Measurements from ENCODE around the gene KCNIP4.

KCNIP4 gene

GRCh38 chr4:21474195-21474594 is 474.4 kb downstream of the KCNIP4 start:
- DNase-seq (ENCODE audit: low read depth in 1 of 2, low spot score in 1 of 2): no peak

DNA sequence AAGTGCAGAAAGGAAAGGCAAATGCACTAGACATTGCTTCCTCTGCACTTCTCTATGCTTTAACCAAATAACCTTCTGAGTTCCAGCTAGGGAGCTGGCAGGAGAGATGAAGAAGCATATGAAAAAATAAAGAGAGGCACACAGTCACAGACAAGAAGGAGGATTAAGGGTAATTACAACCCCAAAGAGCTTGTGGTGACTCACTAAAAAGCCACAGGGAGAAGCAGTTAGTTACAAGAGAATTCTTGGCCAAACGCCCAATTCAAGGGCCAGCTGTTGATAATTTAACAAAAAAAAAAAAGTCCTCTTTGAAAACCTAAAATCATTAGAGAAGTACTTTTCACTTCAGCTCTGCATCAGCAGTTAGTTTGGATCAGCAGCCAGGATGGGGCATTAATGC is 478.0 kb downstream of the KCNIP4 start:
- DNase-seq (ENCODE audit: low read depth in 1 of 2, low spot score in 1 of 2): no peak

DNA sequence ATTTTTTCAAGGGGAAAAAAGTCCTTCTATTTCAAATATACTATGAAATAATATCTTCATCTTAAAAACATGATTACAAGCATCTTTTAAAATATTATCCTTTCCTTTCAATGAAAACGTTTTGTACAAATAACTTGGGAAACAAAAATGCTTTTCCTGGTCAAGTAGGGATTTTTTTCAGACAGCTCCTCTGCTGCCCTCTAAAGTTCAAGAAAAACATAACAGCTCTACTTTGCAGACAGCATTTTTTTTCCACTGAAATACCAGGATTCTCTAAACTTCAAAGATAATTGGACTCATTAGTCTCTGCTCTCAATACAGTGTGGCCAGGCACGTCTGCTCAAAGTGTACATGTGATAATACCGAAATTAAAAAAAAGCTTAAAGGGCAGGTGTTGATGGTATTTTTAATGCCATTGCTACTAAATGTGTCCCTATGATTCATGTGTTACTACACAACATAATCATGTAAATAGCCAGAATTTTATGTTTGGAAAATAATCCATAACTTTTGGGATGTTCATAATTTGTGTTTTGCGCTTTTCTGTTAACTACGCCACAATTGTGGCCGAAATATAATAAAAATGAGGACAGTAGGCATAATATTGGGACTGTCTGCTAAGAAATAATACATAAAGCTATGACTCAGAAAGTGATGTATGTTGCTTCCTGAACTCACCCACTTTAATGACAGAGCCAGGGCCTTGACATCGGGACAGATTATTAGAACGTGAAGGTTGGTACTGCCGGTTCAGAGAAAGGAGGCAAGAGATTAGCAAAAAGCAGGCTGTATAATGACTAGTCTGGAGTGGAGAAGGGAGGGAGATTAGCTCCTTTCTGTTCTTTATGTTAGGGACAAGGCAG is 478.9 kb downstream of the KCNIP4 start:
- no peak for DNase-seq (ENCODE audit: low read depth in 1 of 2, low spot score in 1 of 2)

DNA sequence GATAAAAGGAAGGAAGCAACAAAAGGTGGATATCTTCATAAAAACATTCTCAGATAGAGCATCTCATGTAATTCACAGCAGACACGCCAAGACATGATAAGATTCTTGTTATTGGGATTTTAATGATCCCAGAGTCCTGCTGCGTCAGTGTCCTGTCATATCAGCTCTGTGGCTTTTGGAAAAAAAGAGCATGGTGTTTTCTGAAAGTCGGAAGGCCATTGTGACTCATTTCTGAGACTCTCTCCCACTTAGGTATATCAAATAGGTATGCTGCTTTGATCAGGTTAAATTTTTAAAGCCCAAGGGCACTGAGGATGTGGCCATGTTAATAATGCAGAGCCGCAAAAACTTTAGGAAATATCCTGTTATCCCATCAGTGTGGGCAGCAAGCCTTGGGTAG is 481.0 kb downstream of the KCNIP4 start:
- no peak for DNase-seq (ENCODE audit: low read depth in 1 of 2, low spot score in 1 of 2)

- no peak for DNase-seq (ENCODE audit: low read depth in 1 of 2, low spot score in 1 of 2)
These were observed 491.3 kb downstream of the KCNIP4 start for GRCh38 chr4:21457086-21457840.

DNA sequence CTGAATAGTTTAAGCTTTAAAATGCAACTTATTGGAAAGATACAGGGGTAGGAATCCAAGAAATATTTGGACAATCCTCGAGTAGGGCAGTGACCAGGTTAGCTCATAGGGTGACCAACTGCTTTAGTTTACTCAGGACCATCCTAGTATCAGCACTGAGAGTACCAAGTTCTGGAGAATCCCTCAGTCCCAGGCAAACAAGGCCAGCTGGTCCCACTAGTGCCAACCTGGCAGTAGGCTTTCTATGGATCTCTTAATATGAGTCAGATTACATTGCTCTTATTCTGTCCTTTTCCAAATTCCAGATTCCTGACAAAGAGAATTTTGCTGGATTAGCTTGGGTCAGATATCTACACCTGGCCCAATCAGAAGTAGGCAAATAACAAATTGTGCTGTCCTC is 493.7 kb downstream of the KCNIP4 start:
- DNase-seq (ENCODE audit: low read depth in 1 of 2, low spot score in 1 of 2): no peak

- no peak for DNase-seq (ENCODE audit: low read depth in 1 of 2, low spot score in 1 of 2)
These were observed 494.4 kb downstream of the KCNIP4 start for GRCh38 chr4:21454201-21454600.

- DNase-seq (ENCODE audit: low read depth in 1 of 2, low spot score in 1 of 2): no peak
These were observed 495.6 kb downstream of the KCNIP4 start for GRCh38 chr4:21452931-21453330.

DNA sequence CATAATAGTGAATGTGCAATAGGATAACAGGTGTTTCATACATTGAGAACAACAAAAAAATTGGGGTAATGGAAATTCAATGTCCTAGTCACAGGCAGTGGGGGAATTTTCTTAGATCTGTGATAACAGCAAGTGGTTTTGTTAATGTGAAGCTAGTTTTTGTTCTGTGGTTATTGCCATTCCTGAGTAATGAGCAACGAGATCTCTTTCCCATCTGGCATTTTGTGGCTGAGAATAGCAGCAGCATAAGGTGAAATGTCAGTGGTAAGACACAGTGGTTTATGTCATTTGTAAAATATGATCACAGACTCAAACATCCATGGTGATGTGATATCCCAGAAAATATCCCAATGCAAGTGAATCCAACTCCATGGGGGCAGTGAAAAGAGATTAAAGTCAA is 497.5 kb downstream of the KCNIP4 start:
- no peak for DNase-seq (ENCODE audit: low read depth in 1 of 2, low spot score in 1 of 2)

DNA sequence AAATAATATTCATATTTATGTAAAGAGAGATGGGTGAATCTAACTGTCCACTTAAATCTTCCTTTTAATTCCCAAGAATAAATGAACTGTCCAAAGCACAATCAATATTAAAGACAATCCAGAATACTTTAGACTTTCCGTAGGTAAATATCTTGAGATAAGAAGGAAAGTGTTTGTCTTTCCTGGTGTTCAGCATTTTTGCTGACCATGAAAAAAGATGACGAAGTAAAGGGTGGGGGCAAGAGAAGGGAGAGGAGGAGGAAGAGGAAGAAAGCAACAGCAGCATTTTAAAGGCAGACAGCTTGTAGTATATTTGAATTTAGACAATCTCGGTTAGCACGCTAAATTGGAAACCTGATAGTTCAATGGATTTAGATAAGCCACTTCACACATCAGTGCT is 498.2 kb downstream of the KCNIP4 start:
- no peak for DNase-seq (ENCODE audit: low read depth in 1 of 2, low spot score in 1 of 2)

DNA sequence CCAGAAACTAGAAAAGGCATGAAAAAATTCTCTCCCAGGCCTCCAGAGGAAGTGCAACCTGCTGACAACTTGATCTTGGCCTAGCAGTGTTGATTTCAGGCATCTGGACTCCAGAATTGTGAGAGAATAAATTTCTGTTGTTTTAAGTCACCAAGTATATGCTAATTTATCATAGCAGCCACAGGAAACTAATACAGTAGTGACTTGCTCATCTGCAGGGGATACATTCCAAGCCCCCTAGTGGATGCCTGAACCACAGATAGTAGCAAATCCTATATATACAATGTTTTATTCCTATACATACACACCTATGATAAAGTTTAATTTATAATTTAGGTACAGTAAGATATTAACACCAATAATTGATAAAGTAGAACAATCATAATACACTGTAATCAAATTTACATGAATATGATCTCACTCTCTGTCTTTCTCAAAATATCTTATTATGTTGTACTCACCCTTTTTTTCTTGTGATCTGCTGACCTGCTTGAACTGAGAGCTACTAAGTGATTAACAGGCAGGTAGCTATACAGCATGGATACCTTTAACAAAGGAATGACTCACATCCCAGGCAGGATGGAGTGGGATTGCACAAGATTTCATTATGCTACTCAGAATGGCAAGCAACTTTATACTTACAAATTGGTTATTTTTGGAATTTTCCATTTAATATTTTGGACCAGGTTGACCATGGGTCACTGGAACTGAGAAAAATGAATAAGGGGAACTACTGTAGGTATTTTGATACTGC is 501.1 kb downstream of the KCNIP4 start:
- DNase-seq (ENCODE audit: low read depth in 1 of 2, low spot score in 1 of 2): no peak

GRCh38 chr4:21420166-21420565 is 528.4 kb downstream of the KCNIP4 start:
- DNase-seq (ENCODE audit: low read depth in 1 of 2, low spot score in 1 of 2): no peak

GRCh38 chr4:21415728-21416127 is 532.8 kb downstream of the KCNIP4 start:
- DNase-seq (ENCODE audit: low read depth in 1 of 2, low spot score in 1 of 2): no peak

GRCh38 chr4:21413807-21414370 is 534.7 kb downstream of the KCNIP4 start:
- DNase-seq (ENCODE audit: low read depth in 1 of 2, low spot score in 1 of 2): no peak

DNA sequence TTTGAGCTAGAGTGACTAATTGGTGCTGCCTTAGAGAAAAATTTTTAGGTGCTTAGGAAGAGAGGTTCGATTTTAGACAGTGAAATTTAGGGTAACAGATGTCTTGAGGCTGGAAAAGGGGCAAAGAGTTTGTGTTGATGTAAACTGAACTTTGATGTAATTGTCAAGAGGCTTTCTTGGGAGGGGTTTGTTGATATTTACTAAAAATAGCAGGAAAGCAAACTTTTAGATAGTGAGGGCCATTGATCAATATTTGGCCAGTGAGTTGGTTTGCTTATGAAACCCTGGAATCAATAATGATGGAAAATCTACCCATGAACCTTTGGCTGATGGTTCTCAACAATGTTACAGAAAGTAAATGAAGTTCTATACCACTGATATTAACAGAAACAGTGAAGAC is 537.5 kb downstream of the KCNIP4 start:
- no peak for DNase-seq (ENCODE audit: low read depth in 1 of 2, low spot score in 1 of 2)

- DNase-seq (ENCODE audit: low read depth in 1 of 2, low spot score in 1 of 2): no peak
These were observed 538.2 kb downstream of the KCNIP4 start for GRCh38 chr4:21410372-21410771.

- DNase-seq (ENCODE audit: low read depth in 1 of 2, low spot score in 1 of 2): no peak
These were observed 560.9 kb downstream of the KCNIP4 start for GRCh38 chr4:21387683-21388082.

DNA sequence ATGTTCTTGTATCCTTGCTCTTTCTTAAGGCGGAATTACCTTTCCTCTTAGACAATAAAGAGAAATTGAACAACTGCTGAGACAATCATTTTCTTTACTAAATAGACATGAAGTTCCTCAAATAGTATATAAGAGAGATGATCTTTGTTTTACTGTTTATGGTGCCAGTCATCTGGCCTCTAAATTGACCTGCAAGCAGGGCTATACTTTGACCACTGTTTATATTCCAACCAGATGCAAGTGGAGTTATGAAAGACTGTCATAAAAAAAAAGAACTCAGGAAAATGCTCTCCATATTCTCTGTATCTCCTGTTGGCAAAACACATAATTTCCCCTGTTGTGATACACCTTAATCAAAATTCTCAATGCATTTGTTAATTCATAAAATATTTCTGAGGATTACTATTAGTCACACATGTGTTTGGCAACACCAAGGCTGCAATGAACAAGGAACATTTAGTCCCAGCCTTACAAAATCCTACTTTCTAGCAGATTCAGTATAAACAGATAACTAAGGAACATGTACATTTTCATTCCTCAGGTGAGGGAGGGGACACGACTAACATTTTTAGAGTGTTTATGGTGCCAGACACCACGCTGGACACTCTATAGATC is 562.3 kb downstream of the KCNIP4 start:
- no peak for DNase-seq (ENCODE audit: low read depth in 1 of 2, low spot score in 1 of 2)

DNA sequence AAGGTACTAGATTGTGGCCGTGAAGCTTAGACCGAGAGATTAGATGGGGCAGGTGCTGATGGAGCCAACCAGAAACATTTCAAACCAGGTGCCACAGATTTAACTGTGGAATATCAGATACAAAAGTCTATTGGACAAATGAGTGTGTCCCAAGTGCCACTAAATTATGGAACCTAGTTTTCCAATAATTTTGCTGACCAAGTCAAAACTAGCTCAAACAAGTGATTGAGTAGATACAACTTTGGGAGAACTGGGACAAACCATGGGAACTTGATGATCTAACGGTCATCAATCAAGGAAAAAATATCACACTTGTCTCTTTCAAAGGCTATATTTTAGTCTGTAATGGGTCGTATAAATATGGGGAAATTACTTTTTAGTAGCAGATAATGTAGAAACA is 562.9 kb downstream of the KCNIP4 start:
- no peak for DNase-seq (ENCODE audit: low read depth in 1 of 2, low spot score in 1 of 2)

DNA sequence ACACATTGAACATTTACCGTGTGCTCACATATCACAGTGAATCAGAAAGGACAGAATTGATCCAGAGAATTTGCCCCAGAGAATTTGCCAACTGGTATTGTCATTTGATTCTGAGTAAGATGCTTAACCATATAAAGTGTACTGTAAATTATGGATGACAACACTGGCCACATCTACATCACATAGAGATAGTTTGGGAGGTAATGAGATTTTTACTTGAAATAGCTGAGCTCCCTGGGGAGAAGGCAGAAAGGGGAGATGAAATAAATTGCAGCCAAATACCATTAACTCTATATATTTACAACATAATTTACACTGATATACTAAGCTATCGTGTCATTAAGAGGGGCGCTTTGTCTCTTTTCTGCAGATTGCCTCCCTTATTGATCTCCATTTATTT is 564.0 kb downstream of the KCNIP4 start:
- DNase-seq (ENCODE audit: low read depth in 1 of 2, low spot score in 1 of 2): no peak

- no peak for DNase-seq (ENCODE audit: low read depth in 1 of 2, low spot score in 1 of 2)
These were observed 567.7 kb downstream of the KCNIP4 start for GRCh38 chr4:21380861-21381260.
